Right lung (tissue), 5 donors: ENCODE results near the gene SPSB1. TPM values are rescaled to one million over a fixed set of nuclear protein-coding genes. Genes with fewer than 3 reads are reported as not detected.
"Not testable (repeated sequence)": the region's sequence is repeated elsewhere in the genome, so short reads cannot be mapped to it uniquely, and the experiment has no call there.

Source experiments
- DNase-seq, 2 donors: peaks; one replicate each; pipeline ENCODE4 v3.0.0-alpha.2; 2013
- polyA plus RNA-seq, 5 donors: library from polyadenylated mRNA; unstranded; fragments of 120-200 nt; gene quantifications; one replicate each; pipeline versions ENCODE4 v1.2.1 to v1.2.3, GENCODE V29; 2013; ENCODE audit warnings: inconsistent platforms in 1 of 5, low replicate concordance in 1 of 5; ENCODE audit not compliant: insufficient read length in 5 of 5, insufficient read depth in 1 of 5

Gene SPSB1
- polyA plus RNA-seq, 5 donors, result 6.3 to 8.8 (median 7.9) TPM

DNA sequence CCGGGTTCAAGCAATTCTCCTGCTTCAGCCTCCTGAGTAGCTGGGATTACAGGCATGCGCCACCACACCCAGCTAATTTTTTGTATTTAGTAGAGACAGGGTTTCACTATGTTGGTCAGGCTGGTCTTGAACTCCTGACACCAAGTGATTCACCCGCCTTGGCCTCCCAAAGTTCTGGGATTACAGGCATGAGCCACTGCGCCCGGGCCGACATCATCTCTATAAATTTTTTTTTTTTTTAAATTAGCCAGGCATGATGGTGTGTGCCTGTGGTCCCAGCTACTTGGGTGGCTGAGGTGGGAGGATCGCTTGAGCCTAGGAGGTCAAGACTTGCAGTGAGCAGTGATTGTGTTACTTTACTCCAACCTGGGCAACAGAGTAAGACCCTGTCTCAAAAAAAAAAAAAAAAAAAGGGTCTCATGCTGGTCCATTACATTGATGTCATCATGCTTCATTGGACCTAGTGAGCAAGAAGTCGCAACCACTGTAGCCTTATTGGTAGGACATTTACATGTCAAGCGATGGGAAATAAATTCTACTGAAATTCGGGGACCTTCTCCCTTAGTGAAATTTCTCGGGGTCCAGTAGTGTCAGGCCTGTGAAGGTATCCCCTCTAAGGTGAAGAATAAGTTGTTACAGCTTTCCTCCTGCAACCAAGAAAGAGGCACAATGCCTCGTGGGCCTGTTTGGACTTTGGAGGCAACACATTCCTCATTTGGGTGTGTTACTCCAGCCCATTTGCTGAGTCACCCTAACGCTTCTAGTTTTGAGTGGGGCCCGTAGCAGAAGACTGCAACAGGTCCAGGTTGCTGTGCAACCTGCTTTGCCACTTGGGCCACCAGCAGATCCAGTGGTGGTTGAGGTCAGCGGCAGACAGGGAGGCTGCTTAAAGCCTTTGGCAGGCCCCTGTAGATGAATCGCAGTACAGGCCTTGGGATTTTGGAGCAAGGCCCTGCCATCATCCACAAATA, 7.2 kb downstream of the SPSB1 start:
- not testable (repeated sequence) for DNase-seq

DNA sequence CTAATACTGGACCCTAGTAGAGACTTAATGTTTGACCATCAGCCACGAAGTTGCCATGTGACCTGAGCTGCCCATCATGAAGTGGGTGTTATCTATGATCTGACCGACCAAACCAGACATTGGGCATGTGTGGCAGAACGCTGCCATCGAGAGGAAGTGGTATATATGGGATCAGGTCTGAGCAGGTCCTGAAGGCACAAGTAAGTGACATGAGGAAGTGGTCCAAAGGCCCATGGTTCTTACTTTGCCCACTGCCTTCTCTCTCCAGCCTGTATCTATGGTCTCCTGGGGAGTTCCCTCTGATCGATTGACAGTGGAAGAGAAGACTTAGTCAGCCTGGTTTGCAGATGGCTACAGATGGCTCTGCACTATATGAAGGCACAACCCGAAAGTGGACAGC, 7.9 kb downstream of the SPSB1 start:
- DNase-seq, result no peak

DNA sequence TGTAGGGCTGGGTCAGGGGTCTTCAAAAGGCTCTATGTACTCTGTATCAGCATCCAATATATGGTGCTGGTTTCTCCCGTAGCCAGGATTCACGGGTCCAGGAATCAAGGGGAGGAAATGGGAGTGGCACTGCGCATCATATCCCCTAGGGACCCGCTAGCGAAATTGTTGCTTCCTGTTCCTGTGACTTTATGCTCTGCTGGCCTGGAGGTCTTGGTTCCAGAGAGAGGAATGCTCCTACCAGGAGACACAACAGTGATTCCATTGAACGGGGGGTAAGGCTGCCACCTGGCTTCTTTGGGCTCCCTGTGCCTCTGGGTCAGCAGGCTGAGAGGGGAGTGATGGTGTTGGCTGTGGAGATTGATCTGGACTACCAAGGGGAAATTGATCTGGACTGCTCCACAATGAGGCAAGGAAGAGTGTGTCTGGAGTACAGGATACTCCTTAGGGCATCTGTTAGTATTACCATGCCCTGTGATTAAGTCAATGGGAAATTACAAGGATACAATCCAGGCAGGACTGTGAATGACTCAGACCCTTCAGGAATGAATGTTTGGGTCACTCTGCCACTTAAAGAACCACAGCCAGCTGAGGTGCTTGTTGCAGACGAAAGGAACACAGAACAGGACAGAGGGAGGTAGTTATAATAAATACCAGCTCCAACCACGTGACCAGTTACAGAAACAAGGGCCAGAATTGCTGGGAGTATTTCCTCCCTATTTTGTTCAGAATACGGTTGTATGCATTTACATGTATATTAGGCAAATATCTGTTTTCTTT, 10.2 kb downstream of the SPSB1 start:
- no peak for DNase-seq

GRCh38 chr1:9303916-9304315, 11.2 kb downstream of the SPSB1 start:
- no peak for DNase-seq

DNA sequence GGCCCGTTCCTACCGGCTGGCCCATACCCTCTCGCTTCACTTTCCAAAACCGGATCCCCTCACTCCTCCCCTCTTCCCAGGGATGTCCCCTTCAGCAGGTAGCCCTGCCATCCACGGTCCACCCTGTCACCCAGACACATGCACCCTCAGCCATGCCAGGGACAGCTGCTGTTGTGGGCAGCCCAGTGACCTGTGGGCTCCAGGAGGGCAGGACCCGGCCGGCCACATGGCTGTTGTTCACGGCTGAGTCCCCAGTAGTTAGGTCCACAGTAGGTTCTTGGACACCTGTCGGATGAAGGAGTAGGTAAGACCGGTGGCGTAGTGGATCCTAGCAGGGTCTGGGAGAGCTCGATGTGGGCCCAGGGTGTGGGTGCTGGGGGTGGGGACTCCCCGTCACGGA, 12.5 kb downstream of the SPSB1 start:
- DNase-seq, result no peak

GRCh38 chr1:9306006-9306405, 13.3 kb downstream of the SPSB1 start:
- DNase-seq, result no peak

DNA sequence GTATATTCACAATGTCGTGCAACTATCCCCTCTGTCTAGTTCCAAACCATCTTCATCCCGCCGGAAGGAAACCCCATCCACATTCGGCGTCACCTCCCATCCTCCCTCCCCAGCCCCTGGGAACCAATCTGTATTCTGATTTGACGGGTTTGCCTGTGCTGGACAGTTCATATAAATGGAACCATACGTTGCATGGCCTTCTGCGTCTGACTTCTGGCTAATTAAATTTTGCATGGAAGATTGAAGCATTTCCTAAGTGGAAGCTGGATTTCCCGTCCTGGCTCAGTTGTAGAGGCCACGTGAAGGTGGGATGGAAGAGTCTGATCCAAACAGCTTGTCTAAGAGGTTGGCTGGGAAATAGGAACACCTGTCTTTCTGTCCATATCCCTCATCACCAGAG, 14.6 kb downstream of the SPSB1 start:
- DNase-seq, result no peak

DNA sequence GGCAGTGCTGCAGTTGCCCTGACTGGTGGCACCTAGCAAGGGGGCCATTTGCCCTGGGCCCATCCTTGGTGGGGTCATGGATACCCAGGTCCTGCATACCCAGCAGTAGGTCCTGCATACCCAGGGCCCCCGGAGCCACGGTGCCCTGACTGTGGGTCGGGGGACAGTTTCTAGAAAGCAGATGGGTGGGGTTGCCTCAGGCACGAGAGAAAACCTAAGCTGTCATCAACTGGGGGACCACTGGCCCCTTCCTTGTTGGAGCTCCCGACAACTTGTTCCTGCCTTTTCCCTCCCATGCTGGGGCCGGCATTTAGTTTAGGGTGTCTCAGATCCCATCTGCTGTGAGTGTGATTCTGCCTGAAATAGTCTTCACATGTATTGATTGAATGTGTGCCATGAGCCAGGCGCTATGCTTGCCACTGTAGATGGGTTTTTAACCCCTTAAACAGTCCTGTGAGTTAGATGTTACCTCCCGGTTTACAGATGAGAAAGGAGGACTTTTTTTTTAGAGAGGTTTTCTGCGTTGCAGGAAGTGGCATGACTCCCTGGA, 15.6 kb downstream of the SPSB1 start:
- no peak for DNase-seq

GRCh38 chr1:9309080-9309479, 16.4 kb downstream of the SPSB1 start:
- DNase-seq, result no peak

- no peak for DNase-seq
Observed at GRCh38 chr1:9309991-9310390, 17.3 kb downstream of the SPSB1 start.

DNA sequence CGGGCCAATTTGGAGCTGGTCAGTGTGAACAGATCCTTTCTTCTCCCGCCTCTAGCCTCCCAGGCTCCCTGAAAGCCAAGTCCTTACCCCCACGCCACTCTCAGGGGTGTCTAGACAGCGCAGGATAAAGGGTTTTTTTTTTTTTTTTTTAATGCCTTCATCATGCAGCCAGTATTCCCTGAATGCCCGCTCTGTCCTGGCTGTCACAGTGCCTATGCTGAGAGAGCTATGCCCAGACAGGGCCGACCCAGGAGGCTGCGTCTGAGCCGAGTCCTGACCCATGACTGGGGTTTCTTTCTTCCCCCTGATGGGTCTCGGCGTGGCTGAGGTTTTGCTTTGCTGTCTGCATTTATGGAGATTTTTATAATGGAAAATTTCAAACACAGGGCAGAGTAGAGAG, 18.3 kb downstream of the SPSB1 start:
- DNase-seq, result no peak

DNA sequence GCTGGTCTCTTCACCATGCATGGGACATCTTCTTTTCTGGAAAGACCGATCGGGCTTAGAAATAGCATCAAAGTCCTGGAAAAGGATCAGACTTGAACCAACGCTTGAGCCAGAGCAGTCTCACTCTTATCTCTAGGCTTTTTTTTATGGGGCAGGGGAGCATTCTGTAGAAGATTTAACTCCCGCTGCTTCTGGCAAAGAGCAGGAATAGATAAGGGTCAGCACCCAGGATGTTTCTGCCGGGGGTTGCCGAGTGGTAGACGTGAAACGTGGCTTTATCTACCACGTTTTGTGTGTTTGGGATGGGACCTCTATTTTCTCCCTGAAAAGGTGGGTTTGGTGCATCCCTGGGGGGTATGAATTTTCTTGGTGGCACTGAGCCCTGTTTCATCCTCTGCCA, 18.8 kb downstream of the SPSB1 start:
- DNase-seq, result no peak

GRCh38 chr1:9312168-9312720, 19.6 kb downstream of the SPSB1 start:
- no peak for DNase-seq

DNA sequence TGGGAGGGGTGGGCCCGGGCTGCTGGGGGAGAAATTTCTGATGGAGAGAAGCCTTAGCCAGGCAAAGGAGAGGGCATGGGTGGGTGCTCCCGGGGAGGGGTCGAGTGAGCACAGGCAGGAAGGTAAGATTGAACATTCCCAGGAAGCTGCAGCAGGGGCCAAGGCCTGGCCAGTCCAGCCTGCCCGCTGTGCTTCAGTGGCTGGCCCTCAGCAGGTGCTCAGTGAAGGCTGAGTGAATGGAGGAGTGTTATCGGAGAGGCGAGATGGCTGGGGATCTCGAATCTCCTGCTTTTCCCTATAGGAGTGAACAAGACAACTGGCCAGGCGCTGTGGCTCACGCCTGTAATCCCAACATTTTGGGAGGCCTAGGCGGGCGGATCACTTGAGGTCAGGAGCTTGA, 20.9 kb downstream of the SPSB1 start:
- DNase-seq, result no peak

- DNase-seq, result no peak
Observed at GRCh38 chr1:9314111-9314510, 21.4 kb downstream of the SPSB1 start.

- no peak for DNase-seq
Observed at GRCh38 chr1:9314711-9315379, 22.2 kb downstream of the SPSB1 start.

GRCh38 chr1:9315411-9316079, 22.9 kb downstream of the SPSB1 start:
- DNase-seq, result no peak

DNA sequence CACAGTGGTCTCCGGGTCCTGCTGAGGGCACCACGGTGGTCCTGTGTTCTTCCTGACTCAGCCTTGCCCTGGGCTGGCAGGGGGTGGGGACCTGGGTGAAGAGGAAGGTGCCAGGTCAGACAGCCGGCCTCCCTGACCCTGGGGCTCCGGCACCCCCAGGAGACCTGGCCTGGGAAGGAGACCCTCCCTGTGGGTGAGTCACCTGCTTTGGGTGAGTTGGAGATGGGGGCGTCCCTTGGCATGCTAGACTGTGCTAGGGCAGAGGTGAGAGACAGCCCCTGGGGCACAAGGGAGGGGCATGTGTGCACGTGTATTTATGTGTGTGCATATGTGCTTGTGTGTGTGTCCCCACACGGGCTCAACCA, 23.4 kb downstream of the SPSB1 start:
- DNase-seq, result no peak

DNA sequence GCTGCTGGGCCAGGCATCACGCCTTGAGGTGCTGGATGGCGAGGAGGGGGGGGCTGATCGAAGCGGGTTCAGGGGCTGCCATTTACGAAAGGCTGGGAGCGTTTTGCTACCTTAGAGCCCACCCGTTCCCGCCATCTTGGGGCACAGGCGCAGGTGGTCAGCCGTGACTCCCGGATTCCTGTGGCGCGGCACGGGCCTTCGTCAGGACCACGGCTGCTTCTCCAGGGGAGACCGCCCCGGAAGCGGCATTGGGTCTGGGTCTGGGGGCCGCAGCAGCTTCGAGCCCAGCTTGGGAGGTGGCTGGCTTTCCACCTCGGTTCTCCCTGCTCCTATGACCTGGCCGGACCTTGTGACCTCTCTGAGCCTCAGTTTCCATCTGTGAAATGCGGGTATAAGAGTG, 23.8 kb downstream of the SPSB1 start:
- DNase-seq, result no peak

GRCh38 chr1:9317072-9317471, 24.4 kb downstream of the SPSB1 start:
- no peak for DNase-seq
